ENCODE results near the gene XRCC1. TPM values are rescaled to one million over a fixed set of nuclear protein-coding genes. Genes with fewer than 3 reads are reported as not detected.

The XRCC1 gene
- polyA plus RNA-seq, 1 experiment: 15.2 TPM

GRCh38 chr19:43510713-43511112 is 64.6 kb downstream of the XRCC1 start:
- ChIA-PET POLR2A (interaction anchor here (0.6 to 0.7 kb wide), 3 partner anchors 14 to 63 kb away, joined by 3 to 8 read pairs (median 4); no protein-coding TSS in a partner anchor), CTCF (interaction anchor here (1.0 to 2.6 kb wide), 3 partner anchors 9 to 78 kb away, joined by 4 to 10 read pairs (median 5); no protein-coding TSS in a partner anchor)
- no peak overlapping the region for H3K27ac ChIP-seq (ENCODE audit: low read depth, low read length)
- TF ChIP-seq CTCF (IDR thresholded peaks at IDR 0.05; ENCODE audit: low read depth, low read length): no peak
- H3K4me3 ChIP-seq (ENCODE audit: low read depth, low read length): no peak overlapping the region
- DNase-seq (ENCODE audit: low read depth, low spot score): no peak
- no peaks in the 10 kb centered on the region for H3K9me3 ChIP-seq (ENCODE audit: control insufficient read depth, insufficient read depth, low read length)
- H3K27me3 ChIP-seq (ENCODE audit: control insufficient read depth, insufficient read depth, low read length): no peaks in the 10 kb centered on the region

- Histone ChIP-seq H3K27ac (ENCODE audit: low read depth, low read length) (no peak overlapping the region), H3K27me3 (ENCODE audit: control insufficient read depth, insufficient read depth, low read length) (no peaks in the 10 kb centered on the region), H3K4me3 (ENCODE audit: low read depth, low read length) (no peak overlapping the region), H3K9me3 (ENCODE audit: control insufficient read depth, insufficient read depth, low read length) (no peaks in the 10 kb centered on the region)
- ChIA-PET POLR2A (no interaction called here), CTCF (interaction anchor here (1.3 kb wide), 1 partner anchor 12 kb away, joined by 7 read pairs; no protein-coding TSS in a partner anchor)
- no peak for TF ChIP-seq CTCF (IDR thresholded peaks at IDR 0.05; ENCODE audit: low read depth, low read length)
- DNase-seq (ENCODE audit: low read depth, low spot score): no peak
These were observed 67.4 kb downstream of the XRCC1 start for GRCh38 chr19:43507880-43508279.

- Histone ChIP-seq H3K27me3 (ENCODE audit: control insufficient read depth, insufficient read depth, low read length) (no peaks in the 10 kb centered on the region), H3K27ac (ENCODE audit: low read depth, low read length) (no peak overlapping the region), H3K9me3 (ENCODE audit: control insufficient read depth, insufficient read depth, low read length) (no peaks in the 10 kb centered on the region), H3K4me3 (ENCODE audit: low read depth, low read length) (no peak overlapping the region)
- TF ChIP-seq CTCF (IDR thresholded peaks at IDR 0.05; ENCODE audit: low read depth, low read length): no peak
- POLR2A ChIA-PET: no interaction called here
- CTCF ChIA-PET: interaction anchor here (0.7 to 3.3 kb wide), 3 partner anchors 13 to 60 kb away, joined by 3 to 15 read pairs (median 9); no protein-coding TSS in a partner anchor
- no peak for DNase-seq (ENCODE audit: low read depth, low spot score)
These were observed 68.7 kb downstream of the XRCC1 start for GRCh38 chr19:43506629-43507028.

- ChIA-PET POLR2A (no interaction called here), CTCF (interaction anchor here (1.0 to 3.3 kb wide), 3 partner anchors 14 to 59 kb away, joined by 4 to 15 read pairs (median 9); no protein-coding TSS in a partner anchor)
- Histone ChIP-seq H3K27ac (ENCODE audit: low read depth, low read length) (no peak overlapping the region), H3K4me3 (ENCODE audit: low read depth, low read length) (no peak overlapping the region), H3K9me3 (ENCODE audit: control insufficient read depth, insufficient read depth, low read length) (no peaks in the 10 kb centered on the region), H3K27me3 (ENCODE audit: control insufficient read depth, insufficient read depth, low read length) (no peaks in the 10 kb centered on the region)
- DNase-seq (ENCODE audit: low read depth, low spot score): no peak
- TF ChIP-seq CTCF (IDR thresholded peaks at IDR 0.05; ENCODE audit: low read depth, low read length): no peak
These were observed 69.4 kb downstream of the XRCC1 start for GRCh38 chr19:43505941-43506340.

- H3K27me3 ChIP-seq (ENCODE audit: control insufficient read depth, insufficient read depth, low read length): no peaks in the 10 kb centered on the region
- no peak for DNase-seq (ENCODE audit: low read depth, low spot score)
- no peak for TF ChIP-seq CTCF (IDR thresholded peaks at IDR 0.05; ENCODE audit: low read depth, low read length)
- H3K4me3 ChIP-seq (ENCODE audit: low read depth, low read length): no peak overlapping the region
- POLR2A ChIA-PET: interaction anchor here (1.2 kb wide), 1 partner anchor 22 kb away, joined by 3 read pairs; no protein-coding TSS in a partner anchor
- CTCF ChIA-PET: interaction anchor here (1.0 to 3.3 kb wide), 3 partner anchors 15 to 58 kb away, joined by 4 to 15 read pairs (median 9); no protein-coding TSS in a partner anchor
- H3K27ac ChIP-seq (ENCODE audit: low read depth, low read length): no peak overlapping the region
- H3K9me3 ChIP-seq (ENCODE audit: control insufficient read depth, insufficient read depth, low read length): no peaks in the 10 kb centered on the region
These were observed 70.2 kb downstream of the XRCC1 start for GRCh38 chr19:43505186-43505456.
